HG03354 (cell line): Measurements from ENCODE around the gene ST6GALNAC4.

Experiments
- ATAC-seq: cut with Tn5 transposase; IDR thresholded peaks from one replicate; pipeline ENCODE4 v1.9.1; 2021; ENCODE audit warnings: mild to moderate bottlenecking; ENCODE audit not compliant: unreplicated experiment, poor library complexity, severe bottlenecking

ST6GALNAC4 gene

GRCh38 chr9:127860260-127860659, 56.6 kb downstream of the ST6GALNAC4 start:
- no peak for ATAC-seq

- no peak for ATAC-seq
These were observed 58.8 kb downstream of the ST6GALNAC4 start for GRCh38 chr9:127858041-127858512.
